H9 (cell line): ENCODE data around the gene C13orf46. TPM values are rescaled to one million over a fixed set of nuclear protein-coding genes. Genes with fewer than 3 reads are reported as not detected.

Experiments used
- DNase-seq: peaks from one replicate; pipeline ENCODE4 v3.0.0-alpha.2; 2017
- H2AFZ ChIP-seq: one replicate; pipeline ENCODE4 v1.6.1; 2013; ENCODE audit warnings: mild to moderate bottlenecking, low read length, control low read depth, moderate library complexity
- H2AK5ac ChIP-seq: 2 replicates; pipeline ENCODE4 v1.6.1; 2013; ENCODE audit warnings: low read length, control low read depth, mixed read lengths; ENCODE audit not compliant: insufficient read length
- H2BK120ac ChIP-seq: one replicate; pipeline ENCODE4 v1.6.1; 2013; ENCODE audit warnings: low read depth, mild to moderate bottlenecking, low read length, control low read depth, inconsistent platforms; ENCODE audit not compliant: poor library complexity, severe bottlenecking
- H2BK12ac ChIP-seq: 2 replicates; pipeline ENCODE4 v1.6.1; 2013; ENCODE audit warnings: low read length, control low read depth, mixed read lengths, low read depth; ENCODE audit not compliant: insufficient read length
- H2BK15ac ChIP-seq: 2 replicates; pipeline ENCODE4 v1.6.1; 2013; ENCODE audit warnings: low read depth, low read length, control low read depth
- H2BK20ac ChIP-seq: one replicate; pipeline ENCODE4 v1.6.1; 2013; ENCODE audit warnings: low read depth, mild to moderate bottlenecking, low read length, control low read depth, inconsistent platforms; ENCODE audit not compliant: poor library complexity, severe bottlenecking
- H2BK5ac ChIP-seq: 2 replicates; pipeline ENCODE4 v1.6.1; 2013; ENCODE audit warnings: low read length, control low read depth, mixed read lengths; ENCODE audit not compliant: insufficient read length
- H3K14ac ChIP-seq: 2 replicates; pipeline ENCODE4 v1.6.1; 2013; ENCODE audit warnings: low read length, control low read depth; ENCODE audit not compliant: insufficient read depth
- H3K18ac ChIP-seq: 2 replicates; pipeline ENCODE4 v1.6.1; 2013; ENCODE audit warnings: low read depth, mild to moderate bottlenecking, mixed read lengths, low read length, control low read depth; ENCODE audit not compliant: insufficient read length
- H3K23ac ChIP-seq: 2 replicates; pipeline ENCODE4 v1.6.1; 2013; ENCODE audit warnings: low read length, control low read depth, mixed read lengths, low read depth; ENCODE audit not compliant: insufficient read length
- H3K23me2 ChIP-seq: 2 replicates; pipeline ENCODE4 v1.6.1; 2013; ENCODE audit warnings: low read depth, mild to moderate bottlenecking, mixed read lengths, low read length, control low read depth; ENCODE audit not compliant: insufficient read length, poor library complexity, severe bottlenecking
- H3K27ac ChIP-seq: 2 replicates; pipeline ENCODE4 v1.5.1; 2013; ENCODE audit warnings: low read length, control low read depth, mixed read lengths, low read depth; ENCODE audit not compliant: insufficient read length
- H3K27me3 ChIP-seq: 2 replicates; pipeline ENCODE4 v1.6.1; 2013; ENCODE audit warnings: low read length, control low read depth, inconsistent platforms; ENCODE audit not compliant: insufficient read depth
- H3K4ac ChIP-seq: 2 replicates; pipeline ENCODE4 v1.6.1; 2013; ENCODE audit warnings: low read depth, mild to moderate bottlenecking, control low read depth, inconsistent platforms, low read length, moderate library complexity
- H3K4me1 ChIP-seq: 2 replicates; pipeline ENCODE4 v1.6.1; 2013; ENCODE audit warnings: low read length, control low read depth, inconsistent platforms; ENCODE audit not compliant: insufficient read depth
- H3K4me2 ChIP-seq: 2 replicates; pipeline ENCODE4 v1.6.1; 2013; ENCODE audit warnings: low read length, control low read depth, mixed read lengths; ENCODE audit not compliant: insufficient read length, insufficient read depth
- H3K56ac ChIP-seq: 2 replicates; pipeline ENCODE4 v1.6.1; 2013; ENCODE audit warnings: low read depth, mild to moderate bottlenecking, mixed read lengths, low read length, control low read depth; ENCODE audit not compliant: insufficient read length
- H3K79me1 ChIP-seq: 2 replicates; pipeline ENCODE4 v1.6.1; 2013; ENCODE audit warnings: low read depth, mild to moderate bottlenecking, moderate library complexity, low read length, control low read depth, inconsistent platforms; ENCODE audit not compliant: insufficient read depth, poor library complexity, severe bottlenecking
- H3K79me2 ChIP-seq: 2 replicates; pipeline ENCODE4 v1.6.1; 2013; ENCODE audit warnings: low read length, control low read depth, inconsistent platforms; ENCODE audit not compliant: insufficient read depth
- H3K9ac ChIP-seq: 2 replicates; pipeline ENCODE4 v1.6.1; 2013; ENCODE audit warnings: low read length, control low read depth, mixed read lengths; ENCODE audit not compliant: insufficient read length; ENCODE audit errors: extremely low read depth
- H3K9me3 ChIP-seq: one replicate; pipeline ENCODE4 v1.6.1; 2013; ENCODE audit warnings: low read depth, low read length, inconsistent platforms; ENCODE audit not compliant: control insufficient read depth
- H3T11ph ChIP-seq: one replicate; pipeline ENCODE4 v1.6.1; 2013; ENCODE audit warnings: mild to moderate bottlenecking, low read length, control low read depth, inconsistent platforms
- H4K20me1 ChIP-seq: one replicate; pipeline ENCODE4 v1.6.1; 2013; ENCODE audit not compliant: control insufficient read depth, insufficient read length, insufficient read depth
- H4K5ac ChIP-seq: 2 replicates; pipeline ENCODE4 v1.6.1; 2013; ENCODE audit warnings: low read depth, mild to moderate bottlenecking, mixed read lengths, low read length, control low read depth; ENCODE audit not compliant: insufficient read length
- H4K8ac ChIP-seq: replicated peaks from 2 replicates; pipeline ENCODE4 v1.6.1; 2013; ENCODE audit warnings: low read length, control low read depth, mixed read lengths, low read depth; ENCODE audit not compliant: insufficient read length
- H4K91ac ChIP-seq: 2 replicates; pipeline ENCODE4 v1.6.1; 2013; ENCODE audit warnings: low read depth, mild to moderate bottlenecking, moderate library complexity, mixed read lengths, low read length, control low read depth; ENCODE audit not compliant: insufficient read length
- H3K27ac Mint-ChIP-seq, 3 experiments: 2 replicates in 2 of 3; 3 replicates in 1 of 3; pipeline ENCODE4 v1.8.0; 2020 to 2021; ENCODE audit warnings: mixed read lengths in 3 of 3, mild to moderate bottlenecking in 1 of 3, moderate library complexity in 1 of 3
- H3K27me3 Mint-ChIP-seq: 2 replicates; pipeline ENCODE4 v1.8.0; 2021; ENCODE audit warnings: low read depth, mild to moderate bottlenecking, moderate library complexity, mixed read lengths
- H3K36me3 Mint-ChIP-seq, 3 experiments: 2 replicates in 2 of 3; 3 replicates in 1 of 3; pipeline ENCODE4 v1.8.0; 2020 to 2021; ENCODE audit warnings: low read depth in 3 of 3, mixed read lengths in 3 of 3; ENCODE audit not compliant: insufficient read depth in 1 of 3
- H3K4me1 Mint-ChIP-seq, 2 experiments: 2 replicates each; pipeline ENCODE4 v1.8.0; 2020; ENCODE audit warnings: mixed read lengths in 2 of 2
- H3K4me3 Mint-ChIP-seq, 2 experiments: 2 replicates in 1 of 2; 3 replicates in 1 of 2; pipeline ENCODE4 v1.8.0; 2020 to 2021; ENCODE audit warnings: mild to moderate bottlenecking in 2 of 2, mixed read lengths in 2 of 2, moderate library complexity in 1 of 2
- H3K9me3 Mint-ChIP-seq, 2 experiments: 2 replicates in 1 of 2; 3 replicates in 1 of 2; pipeline ENCODE4 v1.8.0; 2020; ENCODE audit warnings: mild to moderate bottlenecking in 2 of 2, mixed read lengths in 2 of 2, moderate library complexity in 1 of 2
- WGBS: extraction: QIAGEN DNeasy Blood & Tissue Kit; methylation state at CpG from one replicate; pipeline ENCODE4 v1.1.7; 2013; ENCODE audit warnings: missing lambda C conversion rate, low lambda C conversion rate, mixed read lengths; ENCODE audit not compliant: insufficient read length; ENCODE audit errors: extremely low coverage; 5-methylcytosine and 5-hydroxymethylcytosine counted together
- total RNA-seq: library from RNA; stranded (reverse); gene quantifications from 2 replicates; pipeline ENCODE4 v1.2.1, GENCODE V29; 2021
- TF ChIP-seq, protein P1 (sequence below): fragments of 200-600 bp; sonication (generic); conservative IDR thresholded peaks from 3 replicates; pipeline ENCODE4 v1.8.0; 2021; ENCODE audit warnings: antibody characterized with exemption, mild to moderate bottlenecking

The C13orf46 gene
- total RNA-seq, 1 experiment from 2014 or later: 0.55 TPM

DNA sequence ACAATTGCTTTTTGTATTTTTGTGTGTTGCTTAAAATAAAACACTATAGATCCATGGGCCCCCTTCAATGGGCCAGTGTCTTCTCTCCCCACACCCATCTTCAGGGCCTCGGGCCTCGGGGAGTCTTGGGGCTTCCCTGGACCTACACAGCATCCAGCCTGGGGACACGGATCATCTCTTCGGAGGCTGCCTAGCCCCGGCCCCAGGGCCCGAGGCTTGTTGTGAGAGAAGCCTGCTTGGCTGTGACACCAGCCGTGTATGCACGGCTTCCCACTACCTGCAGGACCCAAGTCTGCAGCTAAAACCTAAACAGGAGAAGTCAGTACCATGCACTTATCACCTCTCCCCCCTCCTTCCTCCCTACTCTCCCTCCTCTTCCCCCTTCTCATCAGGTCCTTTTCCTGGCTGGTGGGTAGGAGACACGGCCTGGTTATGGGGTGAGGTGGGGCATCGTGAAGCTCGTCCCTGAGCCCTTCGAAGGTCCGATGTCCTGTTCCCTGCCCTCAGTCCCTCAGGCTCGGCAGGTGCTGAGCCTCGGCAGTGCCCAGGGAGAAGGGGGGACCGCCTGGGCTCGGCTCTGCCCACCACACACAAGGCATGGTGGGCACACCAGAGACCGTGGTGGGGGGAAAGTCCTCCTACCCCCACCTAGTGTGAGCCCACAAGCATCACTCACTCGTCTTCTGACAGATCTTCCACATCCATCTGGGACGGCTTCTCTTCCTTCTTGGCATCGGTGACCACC is 9.5 kb downstream of the C13orf46 start:
- no peak overlapping the region for H4K8ac ChIP-seq
- no peak overlapping the region for H3K9ac ChIP-seq
- TF ChIP-seq, protein P1, sequence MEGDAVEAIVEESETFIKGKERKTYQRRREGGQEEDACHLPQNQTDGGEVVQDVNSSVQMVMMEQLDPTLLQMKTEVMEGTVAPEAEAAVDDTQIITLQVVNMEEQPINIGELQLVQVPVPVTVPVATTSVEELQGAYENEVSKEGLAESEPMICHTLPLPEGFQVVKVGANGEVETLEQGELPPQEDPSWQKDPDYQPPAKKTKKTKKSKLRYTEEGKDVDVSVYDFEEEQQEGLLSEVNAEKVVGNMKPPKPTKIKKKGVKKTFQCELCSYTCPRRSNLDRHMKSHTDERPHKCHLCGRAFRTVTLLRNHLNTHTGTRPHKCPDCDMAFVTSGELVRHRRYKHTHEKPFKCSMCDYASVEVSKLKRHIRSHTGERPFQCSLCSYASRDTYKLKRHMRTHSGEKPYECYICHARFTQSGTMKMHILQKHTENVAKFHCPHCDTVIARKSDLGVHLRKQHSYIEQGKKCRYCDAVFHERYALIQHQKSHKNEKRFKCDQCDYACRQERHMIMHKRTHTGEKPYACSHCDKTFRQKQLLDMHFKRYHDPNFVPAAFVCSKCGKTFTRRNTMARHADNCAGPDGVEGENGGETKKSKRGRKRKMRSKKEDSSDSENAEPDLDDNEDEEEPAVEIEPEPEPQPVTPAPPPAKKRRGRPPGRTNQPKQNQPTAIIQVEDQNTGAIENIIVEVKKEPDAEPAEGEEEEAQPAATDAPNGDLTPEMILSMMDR: no peak
- no peak overlapping the region for H2BK12ac ChIP-seq
- no peak overlapping the region for H4K5ac ChIP-seq
- no peak overlapping the region for H3K18ac ChIP-seq
- DNase-seq: no peak
- no peak overlapping the region for H3K27ac ChIP-seq
- no peaks in the 10 kb centered on the region for H3K79me2 ChIP-seq
- WGBS: no CpG with 5 or more reads among the region's 21 CpGs
- no peak overlapping the region for H3K14ac ChIP-seq
- Mint-ChIP-seq H3K4me3 (no peak overlapping the region), H3K27ac (no peak overlapping the region), H3K9me3 (peaks cover 21 to 32% of the 10 kb centered on the region in 2 experiments), H3K4me1 (no peaks in the 10 kb centered on the region), H3K36me3 (peaks cover 3 to 16% (median 9%) of the 10 kb centered on the region in 3 experiments), H3K27me3 (peaks cover 18% of the 10 kb centered on the region)
- no peak overlapping the region for H2BK15ac ChIP-seq
- H2BK120ac ChIP-seq: no peak overlapping the region
- no peaks in the 10 kb centered on the region for H4K20me1 ChIP-seq
- no peaks in the 10 kb centered on the region for H3K79me1 ChIP-seq
- H2BK20ac ChIP-seq: no peak overlapping the region
- H3K9me3 ChIP-seq: peaks cover 19% of the 10 kb centered on the region
- no peaks in the 10 kb centered on the region for H3K4me1 ChIP-seq
- H3K56ac ChIP-seq: no peak overlapping the region
- no peak overlapping the region for H2AK5ac ChIP-seq
- no peaks in the 10 kb centered on the region for H3K23me2 ChIP-seq
- H3K23ac ChIP-seq: no peak overlapping the region
- no peak overlapping the region for H2AFZ ChIP-seq
- no peaks in the 10 kb centered on the region for H3K27me3 ChIP-seq
- no peak overlapping the region for H3K4ac ChIP-seq
- no peak overlapping the region for H3K4me2 ChIP-seq
- no peak overlapping the region for H3T11ph ChIP-seq
- H2BK5ac ChIP-seq: no peak overlapping the region
- H4K91ac ChIP-seq: no peak overlapping the region
